ENCODE measurements around the gene PRKCA.

GRCh38 chr17:66664336-66664735, 361.9 kb downstream of the PRKCA start:
- TF ChIP-seq POLR2A (IDR thresholded peaks at IDR 0.05; ENCODE audit: low read depth, low read length) (no peak), TAF1 (IDR thresholded peaks at IDR 0.05; ENCODE audit: borderline replicate concordance, low read depth, low read length) (no peak), POLR2AphosphoS5 (IDR thresholded peaks at IDR 0.05; ENCODE audit: low read depth, low read length) (no peak)
